GM19025 (cell line): ENCODE data around the gene ZNF740.

Experiments used
- ATAC-seq: cut with Tn5 transposase; IDR thresholded peaks from one replicate; pipeline ENCODE4 v1.9.1; 2021; ENCODE audit warnings: mild to moderate bottlenecking, low read depth, moderate library complexity; ENCODE audit not compliant: unreplicated experiment

Gene ZNF740

GRCh38 chr12:53224061-53224896 lies 43.8 kb downstream of the ZNF740 start:
- no peak for ATAC-seq

- no peak for ATAC-seq
These were observed 44.5 kb downstream of the ZNF740 start for GRCh38 chr12:53224897-53225634.

- ATAC-seq = no peak
These were observed 45.3 kb downstream of the ZNF740 start for GRCh38 chr12:53225635-53226424.

- ATAC-seq = no peak
These were observed 46.3 kb downstream of the ZNF740 start for GRCh38 chr12:53226815-53227214.

- no peak for ATAC-seq
These were observed 46.8 kb downstream of the ZNF740 start for GRCh38 chr12:53227341-53227740.

GRCh38 chr12:53227836-53228235 lies 47.3 kb downstream of the ZNF740 start:
- ATAC-seq = no peak

GRCh38 chr12:53229454-53229853 lies 48.9 kb downstream of the ZNF740 start:
- ATAC-seq = no peak

GRCh38 chr12:53230108-53230845 lies 49.8 kb downstream of the ZNF740 start:
- no peak for ATAC-seq

GRCh38 chr12:53231671-53231920 lies 51.1 kb downstream of the ZNF740 start:
- no peak for ATAC-seq

GRCh38 chr12:53231921-53232645 lies 51.6 kb downstream of the ZNF740 start, which contains the start of gene RARG:
RARG (minus strand) TSS chr12:53232209; CDS start chr12:53227545, 4,664 bp downstream.
- ATAC-seq = no peak

- ATAC-seq = no peak
These were observed 52.3 kb downstream of the ZNF740 start for GRCh38 chr12:53232646-53233461.

- ATAC-seq = no peak
These were observed 53.2 kb downstream of the ZNF740 start for GRCh38 chr12:53233671-53234121.

- no peak for ATAC-seq
These were observed 53.9 kb downstream of the ZNF740 start for GRCh38 chr12:53234271-53234914.

- ATAC-seq = no peak
These were observed 54.6 kb downstream of the ZNF740 start for GRCh38 chr12:53235164-53235563.

GRCh38 chr12:53235742-53236442 lies 55.4 kb downstream of the ZNF740 start:
- ATAC-seq = no peak

- no peak for ATAC-seq
These were observed 56.1 kb downstream of the ZNF740 start for GRCh38 chr12:53236443-53237111.

- ATAC-seq = no peak
These were observed 59.2 kb downstream of the ZNF740 start for GRCh38 chr12:53239643-53240258.
